Ammon's horn (tissue), 1 donor: ENCODE measurements around the gene OVOL1.

ENCODE experiments used
- DNase-seq: peaks from one replicate; pipeline ENCODE4 v3.0.0-alpha.2; 2016; ENCODE audit warnings: low spot score

OVOL1 gene

GRCh38 chr11:65792456-65792855, 5.6 kb downstream of the OVOL1 start:
- DNase-seq: no peak

GRCh38 chr11:65793144-65793581, 6.3 kb downstream of the OVOL1 start:
- DNase-seq: no peak

GRCh38 chr11:65793625-65794400, 7.0 kb downstream of the OVOL1 start:
- no peak for DNase-seq

GRCh38 chr11:65794570-65795510, 8.0 kb downstream of the OVOL1 start:
- no peak for DNase-seq

- no peak for DNase-seq
Measured at GRCh38 chr11:65796726-65797601, 10.1 kb downstream of the OVOL1 start.

DNA sequence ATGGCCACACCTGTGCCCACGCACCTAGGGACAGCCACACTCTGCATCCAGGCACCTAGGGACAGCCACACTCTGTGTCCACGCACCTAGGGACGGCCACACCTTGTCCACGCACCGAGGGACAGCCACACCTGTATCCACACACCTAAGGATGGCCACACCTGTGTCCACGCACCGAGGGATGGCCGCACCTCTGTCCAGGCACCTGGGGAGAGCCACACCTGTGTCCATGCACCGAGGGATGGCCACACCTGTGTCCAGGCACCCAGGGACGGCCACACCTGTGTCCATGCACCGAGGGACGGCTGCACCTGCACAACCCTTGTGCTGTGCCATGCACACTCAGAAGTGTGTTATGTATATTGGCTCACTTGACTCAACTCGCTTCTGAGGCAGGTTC, 10.8 kb downstream of the OVOL1 start:
- no peak for DNase-seq

- DNase-seq: no peak
Measured at GRCh38 chr11:65798882-65799281, 12.0 kb downstream of the OVOL1 start.

GRCh38 chr11:65801153-65801987, 14.5 kb downstream of the OVOL1 start:
- DNase-seq: no peak

GRCh38 chr11:65802841-65803240, 16.0 kb downstream of the OVOL1 start:
- no peak for DNase-seq

GRCh38 chr11:65803797-65804492, 17.1 kb downstream of the OVOL1 start:
- DNase-seq: no peak

- no peak for DNase-seq
Measured at GRCh38 chr11:65806979-65807378, 20.1 kb downstream of the OVOL1 start.

DNA sequence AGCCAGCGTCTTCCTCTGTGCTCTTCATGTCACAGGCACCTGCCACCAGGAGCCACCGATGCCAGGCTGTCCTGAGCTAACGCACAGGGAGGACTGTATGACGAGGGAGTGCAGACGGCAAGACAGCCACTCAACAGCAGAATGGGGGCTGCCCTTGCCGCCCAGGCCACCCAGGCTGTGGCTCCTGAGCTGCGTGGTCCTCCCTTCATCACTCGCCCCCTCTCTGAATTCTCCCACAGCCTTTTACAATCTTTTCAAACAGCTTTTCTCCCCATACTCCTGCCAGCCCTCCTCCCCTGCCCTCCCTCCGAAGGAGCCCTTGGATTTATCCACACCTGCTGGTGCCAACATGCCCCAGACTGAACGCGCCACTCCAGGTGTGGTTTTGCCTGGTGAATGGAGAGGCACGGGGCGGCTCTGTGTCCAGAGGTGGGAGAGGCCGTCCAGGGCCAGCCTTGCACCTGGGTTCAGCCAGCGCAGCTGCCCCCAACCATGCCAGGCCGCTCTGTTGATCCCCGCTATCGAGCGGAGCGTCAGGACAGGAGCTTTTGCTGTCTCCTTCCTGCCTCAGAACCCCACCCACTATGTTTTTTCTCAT, 22.0 kb downstream of the OVOL1 start:
- DNase-seq: no peak

DNA sequence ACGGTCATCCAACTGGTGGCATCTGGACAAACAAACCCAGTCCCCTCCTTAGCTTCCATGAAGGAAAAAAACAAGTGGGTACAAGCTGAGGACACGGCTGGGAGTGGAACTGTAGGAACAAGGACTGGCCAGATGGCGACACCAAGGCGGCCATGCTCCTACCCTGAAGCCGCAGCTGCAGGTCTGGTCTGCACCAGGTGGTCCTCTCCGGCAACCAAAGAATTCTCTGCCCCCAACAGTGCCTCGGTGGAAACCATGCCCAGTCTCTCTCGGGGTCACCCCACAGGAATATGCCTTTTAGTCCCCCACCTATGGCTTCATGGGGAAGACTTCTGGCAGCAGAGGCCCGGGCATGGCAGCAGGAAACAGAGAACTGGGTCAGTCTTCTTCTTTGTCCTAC, 22.6 kb downstream of the OVOL1 start:
- DNase-seq: no peak

GRCh38 chr11:65810046-65810868, 23.4 kb downstream of the OVOL1 start:
- DNase-seq: no peak

- no peak for DNase-seq
Measured at GRCh38 chr11:65811764-65812475, 25.1 kb downstream of the OVOL1 start.

GRCh38 chr11:65814131-65814985, 27.5 kb downstream of the OVOL1 start:
- DNase-seq: peak; percentile 45

GRCh38 chr11:65814986-65815565, 28.2 kb downstream of the OVOL1 start:
- DNase-seq: no peak
